ENCODE results near the gene CGREF1.

DNA sequence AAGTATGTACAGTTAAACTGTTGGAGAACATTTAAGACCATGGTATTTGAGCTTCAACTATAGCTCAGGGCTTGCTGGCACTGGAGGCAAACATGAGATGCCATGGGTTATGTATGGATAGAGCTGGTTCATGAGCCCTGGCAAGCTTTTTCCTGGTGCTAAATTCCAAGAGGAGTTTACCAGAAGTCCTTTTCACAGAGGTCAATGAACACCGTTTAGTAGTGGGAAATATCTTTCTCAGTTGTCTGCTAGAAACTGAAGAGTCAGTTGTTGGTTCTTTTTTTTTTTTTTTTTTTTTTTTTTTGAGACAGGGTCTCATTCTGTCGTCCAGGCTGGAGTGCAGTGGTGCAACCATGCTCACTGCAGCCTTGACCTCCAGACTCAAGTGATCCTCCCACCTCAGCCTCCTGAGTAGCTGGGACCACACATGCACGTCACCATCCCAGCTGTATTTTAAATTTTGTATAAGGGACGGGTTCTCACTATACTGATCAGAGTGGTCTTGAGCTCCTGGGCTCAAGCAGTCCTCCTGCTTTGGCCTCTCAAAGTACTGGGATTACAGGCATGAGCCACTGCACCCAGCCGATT, 31.0 kb downstream of the CGREF1 start:
- TF ChIP-seq CTCF (conservative IDR thresholded peaks at IDR 0.05; ENCODE audit: low read depth, low read length) (no peak), EZH2 (IDR thresholded peaks at IDR 0.05; ENCODE audit: low read length, unreplicated experiment) (no peak)

Data from PC-3 (cell line).